GM18498 (cell line): ENCODE measurements around the gene PCDHA1.

Experiments used
- ATAC-seq: cut with Tn5 transposase; IDR thresholded peaks from one replicate; pipeline ENCODE4 v1.9.1; 2021; ENCODE audit warnings: mild to moderate bottlenecking, moderate library complexity; ENCODE audit not compliant: unreplicated experiment

PCDHA1 gene

GRCh38 chr5:140986117-140986521 lies 200.2 kb downstream of the PCDHA1 start:
- no peak for ATAC-seq

GRCh38 chr5:140988100-140988499 lies 202.2 kb downstream of the PCDHA1 start:
- ATAC-seq: no peak

GRCh38 chr5:140988608-140989007 lies 202.7 kb downstream of the PCDHA1 start:
- ATAC-seq: no peak

GRCh38 chr5:140989254-140990020 lies 203.5 kb downstream of the PCDHA1 start:
- no peak for ATAC-seq

GRCh38 chr5:140992828-140993227 lies 206.9 kb downstream of the PCDHA1 start:
- ATAC-seq: no peak

- no peak for ATAC-seq
These were observed 210.1 kb downstream of the PCDHA1 start for GRCh38 chr5:140996060-140996459.

- ATAC-seq: no peak
These were observed 213.0 kb downstream of the PCDHA1 start for GRCh38 chr5:140998921-140999410.

- ATAC-seq: no peak
These were observed 215.5 kb downstream of the PCDHA1 start for GRCh38 chr5:141001446-141001843.

GRCh38 chr5:141001844-141002604 lies 216.1 kb downstream of the PCDHA1 start:
- ATAC-seq: no peak

- no peak for ATAC-seq
These were observed 216.6 kb downstream of the PCDHA1 start for GRCh38 chr5:141002605-141002965.

- ATAC-seq: no peak
These were observed 217.1 kb downstream of the PCDHA1 start for GRCh38 chr5:141003031-141003430.

GRCh38 chr5:141003791-141004611 lies 218.1 kb downstream of the PCDHA1 start:
- no peak for ATAC-seq

- ATAC-seq: no peak
These were observed 221.9 kb downstream of the PCDHA1 start for GRCh38 chr5:141007791-141008190.

GRCh38 chr5:141010047-141010793 lies 224.3 kb downstream of the PCDHA1 start:
- ATAC-seq: no peak

- no peak for ATAC-seq
These were observed 232.0 kb downstream of the PCDHA1 start for GRCh38 chr5:141017943-141018342.

GRCh38 chr5:141022384-141022783 lies 236.4 kb downstream of the PCDHA1 start:
- no peak for ATAC-seq

GRCh38 chr5:141031006-141031405 lies 245.1 kb downstream of the PCDHA1 start:
- ATAC-seq: no peak

- ATAC-seq: no peak
These were observed 246.7 kb downstream of the PCDHA1 start for GRCh38 chr5:141032626-141033025.

GRCh38 chr5:141039061-141039460 lies 253.1 kb downstream of the PCDHA1 start:
- no peak for ATAC-seq

- ATAC-seq: no peak
These were observed 253.6 kb downstream of the PCDHA1 start for GRCh38 chr5:141039517-141039916.
